T-helper 17 cell (primary cell): ENCODE data around the gene CUL3. TPM values are rescaled to one million over a fixed set of nuclear protein-coding genes. Genes with fewer than 3 reads are reported as not detected.

Experiments
- ATAC-seq: fragments of 150-1000 bp; cut with Tn5 transposase; 2 replicates; pipeline ENCODE4 v1.10.0; 2021; ENCODE audit warnings: mild to moderate bottlenecking, moderate library complexity
- DNase-seq, 3 donors: peaks; one replicate each; pipeline versions ENCODE4 v3.0.0 to v3.0.0-alpha.2; 2020 to 2021
- H3K9me3 ChIP-seq: one replicate; pipeline ENCODE4 v1.7.0; 2013; ENCODE audit warnings: low read length, mild to moderate bottlenecking; ENCODE audit not compliant: control insufficient read depth, poor library complexity, severe bottlenecking
- H3K27ac Mint-ChIP-seq: one replicate; pipeline ENCODE4 v1.8.0; 2022; ENCODE audit warnings: mild to moderate bottlenecking, moderate library complexity, mixed read lengths
- H3K27me3 Mint-ChIP-seq: one replicate; pipeline ENCODE4 v1.8.0; 2022; ENCODE audit warnings: mixed read lengths
- H3K36me3 Mint-ChIP-seq: one replicate; pipeline ENCODE4 v1.8.0; 2022; ENCODE audit warnings: low read depth, mixed read lengths
- H3K4me1 Mint-ChIP-seq: one replicate; pipeline ENCODE4 v1.8.0; 2022; ENCODE audit warnings: mild to moderate bottlenecking, mixed read lengths
- H3K4me3 Mint-ChIP-seq: one replicate; pipeline ENCODE4 v1.8.0; 2022; ENCODE audit warnings: mild to moderate bottlenecking, moderate library complexity, mixed read lengths
- total RNA-seq, 4 donors: library from RNA in 2 of 4; stranded (reverse) in 2 of 4; gene quantifications; one replicate each; pipeline ENCODE4 v1.2.3 and lab custom pipeline; 2022 to 2026

The CUL3 gene
- total RNA-seq, 2 donors from 2014 or later: 94.8 to 99.7 TPM

- Mint-ChIP-seq H3K27ac (no peak overlapping the region), H3K4me3 (no peak overlapping the region), H3K27me3 (no peaks in the 10 kb centered on the region), H3K4me1 (no peaks in the 10 kb centered on the region), H3K36me3 (no peaks in the 10 kb centered on the region)
- no peak for ATAC-seq
- no peak for DNase-seq
- H3K9me3 ChIP-seq: no peaks in the 10 kb centered on the region
Measured at GRCh38 chr2:224469374-224469964, 115.7 kb downstream of the CUL3 start.

- H3K4me1 Mint-ChIP-seq: no peaks in the 10 kb centered on the region
- no peaks in the 10 kb centered on the region for H3K36me3 Mint-ChIP-seq
- H3K27me3 Mint-ChIP-seq: no peaks in the 10 kb centered on the region
- H3K9me3 ChIP-seq: no peaks in the 10 kb centered on the region
- DNase-seq (no peak), ATAC-seq (no peak)
- no peak overlapping the region for H3K4me3 Mint-ChIP-seq
- H3K27ac Mint-ChIP-seq: no peak overlapping the region
Measured at GRCh38 chr2:224466304-224466895, 118.8 kb downstream of the CUL3 start.

- DNase-seq (no peak), ATAC-seq (no peak)
- Mint-ChIP-seq H3K27ac (no peak overlapping the region), H3K27me3 (peaks cover 9% of the 10 kb centered on the region), H3K4me3 (no peak overlapping the region), H3K36me3 (no peaks in the 10 kb centered on the region), H3K4me1 (no peaks in the 10 kb centered on the region)
- no peaks in the 10 kb centered on the region for H3K9me3 ChIP-seq
Measured at GRCh38 chr2:224461391-224461790, 123.8 kb downstream of the CUL3 start.

DNA sequence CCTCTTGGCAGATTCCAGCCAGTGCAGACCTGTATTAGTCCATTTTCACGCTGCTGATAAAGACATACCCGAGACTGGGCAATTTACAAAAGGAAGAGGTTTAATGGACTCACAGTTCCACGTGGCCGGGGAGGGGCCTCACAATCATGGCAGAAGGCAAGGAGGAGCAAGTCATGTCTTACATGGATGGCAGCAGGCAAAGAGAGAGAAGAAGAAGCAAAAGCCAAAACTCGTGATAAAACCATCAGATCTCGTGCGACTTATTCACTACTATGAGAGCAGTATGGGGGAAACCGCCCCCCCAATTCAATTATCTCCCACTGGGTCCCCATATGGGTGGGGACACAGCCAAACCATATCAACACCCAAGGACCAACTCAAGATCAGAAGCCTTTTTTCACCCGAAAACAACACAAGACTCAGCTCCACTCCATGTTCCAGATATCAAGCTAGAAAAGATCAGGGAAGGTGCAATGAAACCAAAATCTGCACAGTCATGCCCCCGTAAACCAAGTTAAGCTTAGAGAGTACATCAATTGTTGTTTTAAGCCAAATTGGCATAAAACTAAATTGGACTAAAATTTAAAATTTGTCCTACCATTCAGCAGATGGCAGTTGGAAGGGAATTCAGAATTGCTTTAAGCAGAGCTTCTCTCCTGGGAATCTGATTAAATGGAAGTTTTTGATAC, 127.6 kb downstream of the CUL3 start:
- DNase-seq (no peak), ATAC-seq (no peak)
- Mint-ChIP-seq H3K36me3 (no peaks in the 10 kb centered on the region), H3K27ac (no peak overlapping the region), H3K4me3 (no peak overlapping the region), H3K27me3 (peaks cover 23% of the 10 kb centered on the region), H3K4me1 (no peaks in the 10 kb centered on the region)
- H3K9me3 ChIP-seq: no peaks in the 10 kb centered on the region

- H3K36me3 Mint-ChIP-seq: no peaks in the 10 kb centered on the region
- H3K27me3 Mint-ChIP-seq: peaks cover 40% of the 10 kb centered on the region
- no peaks in the 10 kb centered on the region for H3K4me1 Mint-ChIP-seq
- no peak overlapping the region for H3K27ac Mint-ChIP-seq
- DNase-seq (no peak), ATAC-seq (no peak)
- H3K9me3 ChIP-seq: no peaks in the 10 kb centered on the region
- no peak overlapping the region for H3K4me3 Mint-ChIP-seq
Measured at GRCh38 chr2:224453892-224454291, 131.3 kb downstream of the CUL3 start.

- no peaks in the 10 kb centered on the region for H3K36me3 Mint-ChIP-seq
- DNase-seq (no peak), ATAC-seq (peak; percentile 48)
- peaks cover 26% of the 10 kb centered on the region for H3K27me3 Mint-ChIP-seq
- no peaks in the 10 kb centered on the region for H3K4me1 Mint-ChIP-seq
- H3K4me3 Mint-ChIP-seq: no peak overlapping the region
- no peak overlapping the region for H3K27ac Mint-ChIP-seq
- no peaks in the 10 kb centered on the region for H3K9me3 ChIP-seq
Measured at GRCh38 chr2:224449212-224450147, 135.7 kb downstream of the CUL3 start.

DNA sequence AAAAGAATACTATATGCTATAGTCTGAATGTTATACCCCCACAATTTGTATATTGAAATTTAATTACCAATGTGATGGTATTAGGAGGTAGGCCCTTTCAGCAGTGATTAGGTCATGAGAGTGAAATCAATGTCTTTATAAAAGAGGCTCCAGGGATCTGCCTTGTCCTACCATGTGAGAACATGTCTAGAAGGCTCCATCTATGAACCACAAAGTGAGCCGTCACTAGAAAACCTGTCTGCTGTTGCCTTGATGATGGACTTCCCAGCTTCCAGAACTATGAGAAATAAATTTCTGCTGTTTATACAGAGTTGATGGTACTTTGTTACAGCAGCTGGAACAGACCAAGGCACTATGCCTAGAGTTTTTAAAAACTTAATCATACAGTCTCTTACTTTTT, 136.9 kb downstream of the CUL3 start:
- no peak for DNase-seq
- no peak overlapping the region for H3K4me3 Mint-ChIP-seq
- no peaks in the 10 kb centered on the region for H3K4me1 Mint-ChIP-seq
- ATAC-seq: no peak
- H3K9me3 ChIP-seq: no peaks in the 10 kb centered on the region
- H3K36me3 Mint-ChIP-seq: peaks cover 4% of the 10 kb centered on the region
- peaks cover 31% of the 10 kb centered on the region for H3K27me3 Mint-ChIP-seq
- no peak overlapping the region for H3K27ac Mint-ChIP-seq

GRCh38 chr2:224444783-224445182, 140.4 kb downstream of the CUL3 start:
- H3K4me1 Mint-ChIP-seq: peaks cover 12% of the 10 kb centered on the region
- ATAC-seq: no peak
- DNase-seq: no peak
- H3K27ac Mint-ChIP-seq: no peak overlapping the region
- H3K36me3 Mint-ChIP-seq: peaks cover 10% of the 10 kb centered on the region
- no peaks in the 10 kb centered on the region for H3K9me3 ChIP-seq
- H3K27me3 Mint-ChIP-seq: peaks cover 48% of the 10 kb centered on the region
- H3K4me3 Mint-ChIP-seq: no peak overlapping the region

- H3K4me3 Mint-ChIP-seq: no peak overlapping the region
- peak overlapping the region; percentile 66 for H3K27ac Mint-ChIP-seq
- no peak for DNase-seq
Measured at GRCh38 chr2:224444021-224444420, 141.1 kb downstream of the CUL3 start.

GRCh38 chr2:224442071-224442967, 142.8 kb downstream of the CUL3 start:
- Mint-ChIP-seq H3K4me1 (peaks cover 12% of the 10 kb centered on the region), H3K36me3 (peaks cover 10% of the 10 kb centered on the region), H3K27me3 (peaks cover 45% of the 10 kb centered on the region), H3K4me3 (peak overlapping the region; percentile 79), H3K27ac (peak overlapping the region; percentile 66)
- DNase-seq: peak in 1 of 3 donors; percentile 14
- no peaks in the 10 kb centered on the region for H3K9me3 ChIP-seq
- ATAC-seq: peak; percentile 35

More at GRCh38 chr2:224444021-224444420, 141.1 kb downstream of the CUL3 start:
- Mint-ChIP-seq H3K36me3 (peaks cover 10% of the 10 kb centered on the region), H3K27me3 (peaks cover 42% of the 10 kb centered on the region), H3K4me1 (peaks cover 12% of the 10 kb centered on the region)
- no peaks in the 10 kb centered on the region for H3K9me3 ChIP-seq
- no peak for ATAC-seq

GRCh38 chr2:224440988-224441387, 144.2 kb downstream of the CUL3 start:
- H3K27ac Mint-ChIP-seq: no peak overlapping the region
- no peak for DNase-seq

DNA sequence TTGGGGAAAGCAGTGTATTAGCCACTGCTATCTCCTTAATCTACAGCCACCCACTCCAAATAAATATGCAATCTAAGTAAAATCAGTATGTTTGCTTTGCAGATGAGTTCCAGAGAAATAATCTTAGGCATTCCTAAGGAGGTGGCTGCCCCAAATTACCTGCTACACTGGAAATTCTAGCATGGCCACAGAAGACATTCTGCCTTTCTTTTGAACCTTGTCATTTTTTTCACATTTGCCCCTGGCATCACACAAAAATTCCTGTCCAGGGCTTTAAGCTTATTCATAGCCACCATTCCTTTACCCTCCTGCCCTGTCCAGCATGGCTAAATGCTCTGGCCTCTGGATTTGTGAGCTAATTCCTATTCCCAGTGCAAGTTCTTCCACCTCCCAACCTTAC, 146.4 kb downstream of the CUL3 start:
- Mint-ChIP-seq H3K27ac (no peak overlapping the region), H3K4me3 (no peak overlapping the region), H3K4me1 (peaks cover 12% of the 10 kb centered on the region), H3K27me3 (peaks cover 54% of the 10 kb centered on the region), H3K36me3 (peaks cover 8% of the 10 kb centered on the region)
- no peak for ATAC-seq
- H3K9me3 ChIP-seq: no peaks in the 10 kb centered on the region
- no peak for DNase-seq

More at GRCh38 chr2:224440988-224441387, 144.2 kb downstream of the CUL3 start:
- H3K9me3 ChIP-seq: no peaks in the 10 kb centered on the region
- ATAC-seq: no peak
- Mint-ChIP-seq H3K36me3 (peaks cover 10% of the 10 kb centered on the region), H3K4me3 (peak overlapping the region; percentile 64), H3K4me1 (peaks cover 12% of the 10 kb centered on the region), H3K27me3 (peaks cover 54% of the 10 kb centered on the region)
